ENCODE results near the gene POC1B. TPM values are rescaled to one million over a fixed set of nuclear protein-coding genes. Genes with fewer than 3 reads are reported as not detected.

Gene POC1B
- total RNA-seq, 1 experiment from 2014 or later: 14.1 TPM

DNA sequence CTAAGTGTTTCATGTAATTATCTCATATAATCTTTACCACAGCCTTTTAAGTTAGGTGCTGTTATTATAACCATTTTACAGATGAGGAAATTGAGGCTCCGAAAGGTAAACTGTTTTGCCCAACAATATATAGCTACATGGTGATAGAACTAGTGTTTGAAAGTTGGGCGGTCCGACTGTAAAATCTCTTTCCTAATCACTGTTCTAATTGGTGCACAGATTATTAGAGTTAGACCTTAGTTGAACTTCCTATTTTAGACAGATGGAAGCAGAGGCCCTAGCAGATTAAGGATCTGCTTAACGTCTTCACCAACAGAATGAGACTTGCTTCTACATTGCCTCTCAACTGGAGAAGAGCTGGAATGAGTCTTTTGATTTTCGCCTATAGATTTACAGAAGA, 143.5 kb downstream of the POC1B start:
- Mint-ChIP-seq H3K4me3 (ENCODE audit: unreplicated experiment) (no peak overlapping the region), H3K27ac (ENCODE audit: unreplicated experiment) (peak overlapping the region; percentile 95), H3K27me3 (ENCODE audit: insufficient read depth, unreplicated experiment) (no peaks in the 10 kb centered on the region), H3K4me1 (ENCODE audit: low read depth, unreplicated experiment) (peaks cover 54% of the 10 kb centered on the region), H3K9me3 (ENCODE audit: unreplicated experiment) (no peaks in the 10 kb centered on the region), H3K36me3 (ENCODE audit: insufficient read depth, unreplicated experiment) (peaks cover 10% of the 10 kb centered on the region)
- no peaks in the 10 kb centered on the region for H3K36me3 ChIP-seq (ENCODE audit: control insufficient read depth, insufficient read depth, low read length)
- no peaks in the 10 kb centered on the region for H3K9me3 ChIP-seq
- TF ChIP-seq, protein P1, sequence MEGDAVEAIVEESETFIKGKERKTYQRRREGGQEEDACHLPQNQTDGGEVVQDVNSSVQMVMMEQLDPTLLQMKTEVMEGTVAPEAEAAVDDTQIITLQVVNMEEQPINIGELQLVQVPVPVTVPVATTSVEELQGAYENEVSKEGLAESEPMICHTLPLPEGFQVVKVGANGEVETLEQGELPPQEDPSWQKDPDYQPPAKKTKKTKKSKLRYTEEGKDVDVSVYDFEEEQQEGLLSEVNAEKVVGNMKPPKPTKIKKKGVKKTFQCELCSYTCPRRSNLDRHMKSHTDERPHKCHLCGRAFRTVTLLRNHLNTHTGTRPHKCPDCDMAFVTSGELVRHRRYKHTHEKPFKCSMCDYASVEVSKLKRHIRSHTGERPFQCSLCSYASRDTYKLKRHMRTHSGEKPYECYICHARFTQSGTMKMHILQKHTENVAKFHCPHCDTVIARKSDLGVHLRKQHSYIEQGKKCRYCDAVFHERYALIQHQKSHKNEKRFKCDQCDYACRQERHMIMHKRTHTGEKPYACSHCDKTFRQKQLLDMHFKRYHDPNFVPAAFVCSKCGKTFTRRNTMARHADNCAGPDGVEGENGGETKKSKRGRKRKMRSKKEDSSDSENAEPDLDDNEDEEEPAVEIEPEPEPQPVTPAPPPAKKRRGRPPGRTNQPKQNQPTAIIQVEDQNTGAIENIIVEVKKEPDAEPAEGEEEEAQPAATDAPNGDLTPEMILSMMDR (IDR thresholded peaks at IDR 0.05; ENCODE audit: insufficient read depth in 1 of 2, low read depth in 1 of 2, low read length in 1 of 2, severe bottlenecking in 1 of 2, unreplicated experiment in 1 of 2): no peak
- no TSS peak for BruUV-seq (replicated peaks)
- DNase-seq: no peak
- no peak overlapping the region for H3K4me3 ChIP-seq (ENCODE audit: low read depth, low read length)
- intact Hi-C loops (cut with micrococcal nuclease; ENCODE audit: unreplicated experiment): no loop called here
- no peaks in the 10 kb centered on the region for H3K27me3 ChIP-seq (replicated peaks; ENCODE audit: control insufficient read depth, insufficient read depth, low read length)
- ChIA-PET POLR2A (interaction anchor here (4.7 kb wide), 1 partner anchor 29 kb away, joined by 23 read pairs; the partner anchor contains the start of gene DUSP6), CTCF (no interaction called here)
- H3K4me1 ChIP-seq: peaks cover 88% of the 10 kb centered on the region

- no peak for DNase-seq
- H3K27me3 ChIP-seq (replicated peaks; ENCODE audit: control insufficient read depth, insufficient read depth, low read length): no peaks in the 10 kb centered on the region
- peak overlapping the region; percentile 89 for H3K27ac Mint-ChIP-seq (ENCODE audit: unreplicated experiment)
- H3K9me3 ChIP-seq: no peaks in the 10 kb centered on the region
- H3K4me1 ChIP-seq: peaks cover 88% of the 10 kb centered on the region
- BruUV-seq (replicated peaks): TSS peak; percentile 93
- ChIA-PET POLR2A (interaction anchor here (0.9 to 2.2 kb wide), 6 partner anchors 9 to 71 kb away, joined by 3 to 82 read pairs (median 7); partner anchors contain the start of gene DUSP6), CTCF (interaction anchor here (0.7 to 1.4 kb wide), 5 partner anchors 23 to 351 kb away, joined by 3 to 14 read pairs (median 9); partner anchors contain the start of gene DUSP6)
- H3K9me3 Mint-ChIP-seq (ENCODE audit: unreplicated experiment): no peaks in the 10 kb centered on the region
- H3K36me3 Mint-ChIP-seq (ENCODE audit: insufficient read depth, unreplicated experiment): peaks cover 10% of the 10 kb centered on the region
- H3K4me3 Mint-ChIP-seq (ENCODE audit: unreplicated experiment): peak overlapping the region; percentile 75
- H3K27me3 Mint-ChIP-seq (ENCODE audit: insufficient read depth, unreplicated experiment): no peaks in the 10 kb centered on the region
- TF ChIP-seq, protein P1 (IDR thresholded peaks at IDR 0.05; ENCODE audit: insufficient read depth in 1 of 2, low read depth in 1 of 2, low read length in 1 of 2, severe bottlenecking in 1 of 2, unreplicated experiment in 1 of 2): no peak
- H3K4me3 ChIP-seq (ENCODE audit: low read depth, low read length): no peak overlapping the region
- peaks cover 34% of the 10 kb centered on the region for H3K4me1 Mint-ChIP-seq (ENCODE audit: low read depth, unreplicated experiment)
- intact Hi-C loops (cut with micrococcal nuclease; ENCODE audit: unreplicated experiment): loop anchor here (1.0 to 2.0 kb wide), 6 partner anchors 9 to 293 kb away; partner anchors contain the start of gene DUSP6
- no peaks in the 10 kb centered on the region for H3K36me3 ChIP-seq (ENCODE audit: control insufficient read depth, insufficient read depth, low read length)
Measured at GRCh38 chr12:89379839-89380467, 145.9 kb downstream of the POC1B start.

GRCh38 chr12:89379148-89379838, 146.6 kb downstream of the POC1B start:
- no TSS peak for BruUV-seq (replicated peaks)
- Mint-ChIP-seq H3K27ac (ENCODE audit: unreplicated experiment) (peak overlapping the region; percentile 89), H3K27me3 (ENCODE audit: insufficient read depth, unreplicated experiment) (no peaks in the 10 kb centered on the region), H3K36me3 (ENCODE audit: insufficient read depth, unreplicated experiment) (peaks cover 10% of the 10 kb centered on the region), H3K4me3 (ENCODE audit: unreplicated experiment) (peak overlapping the region; percentile 75), H3K4me1 (ENCODE audit: low read depth, unreplicated experiment) (peaks cover 28% of the 10 kb centered on the region), H3K9me3 (ENCODE audit: unreplicated experiment) (no peaks in the 10 kb centered on the region)
- peak; percentile 88 for DNase-seq
- ChIA-PET CTCF (interaction anchor here (0.7 to 1.4 kb wide), 5 partner anchors 22 to 350 kb away, joined by 3 to 14 read pairs (median 9); partner anchors contain the start of gene DUSP6), POLR2A (interaction anchor here (0.5 to 2.2 kb wide), 8 partner anchors 9 to 72 kb away, joined by 3 to 82 read pairs (median 4); partner anchors contain the start of gene DUSP6)
- TF ChIP-seq, protein P1 (IDR thresholded peaks at IDR 0.05; ENCODE audit: insufficient read depth in 1 of 2, low read depth in 1 of 2, low read length in 1 of 2, severe bottlenecking in 1 of 2, unreplicated experiment in 1 of 2): no peak
- Histone ChIP-seq H3K4me1 (peaks cover 85% of the 10 kb centered on the region), H3K9me3 (no peaks in the 10 kb centered on the region), H3K36me3 (ENCODE audit: control insufficient read depth, insufficient read depth, low read length) (no peaks in the 10 kb centered on the region), H3K27me3 (replicated peaks; ENCODE audit: control insufficient read depth, insufficient read depth, low read length) (no peaks in the 10 kb centered on the region), H3K4me3 (ENCODE audit: low read depth, low read length) (peak overlapping the region; percentile 25)
- intact Hi-C loops (cut with micrococcal nuclease; ENCODE audit: unreplicated experiment): loop anchor here (1.0 to 2.0 kb wide), 6 partner anchors 8 to 292 kb away; partner anchors contain the start of gene DUSP6

All from Caco-2 (cell line).